ENCODE data around the gene EMILIN1. TPM values are rescaled to one million over a fixed set of nuclear protein-coding genes. Genes with fewer than 3 reads are reported as not detected.

Gene EMILIN1
- total and polyA plus RNA-seq, 2 donors (not counting 3 experiments of a cell fraction or from before 2014, with no cell fraction given) = 11.7 to 16.6 TPM

- FAIRE-seq = no peak
- Histone ChIP-seq H3K79me2 (ENCODE audit: control insufficient read depth, insufficient read depth, low read length) (no peaks in the 10 kb centered on the region), H3K9me1 (replicated peaks; ENCODE audit: control insufficient read depth, extremely low read depth, insufficient read depth, low read length) (no peaks in the 10 kb centered on the region), H4K20me1 (replicated peaks; ENCODE audit: control insufficient read depth, extremely low read depth, insufficient read depth, low read length) (no peaks in the 10 kb centered on the region), H3K9me3 (replicated peaks; ENCODE audit: control insufficient read depth, insufficient read depth, low read length) (no peaks in the 10 kb centered on the region), H2AFZ (ENCODE audit: low read depth, low read length) (no peak overlapping the region), H3K4me2 (ENCODE audit: insufficient read depth, low read length) (no peak overlapping the region), H3K27me3 (ENCODE audit: control insufficient read depth in 2 of 2, insufficient read depth in 2 of 2, low read length in 2 of 2) (no peaks in the 10 kb centered on the region), H3K9ac (replicated peaks; ENCODE audit: extremely low read depth, insufficient read depth, low read length) (no peak overlapping the region), H3K36me3 (ENCODE audit: control insufficient read depth in 2 of 2, extremely low read depth in 1 of 2, insufficient read depth in 2 of 2, low read length in 2 of 2) (no peaks in the 10 kb centered on the region), H3K4me1 (ENCODE audit: control insufficient read depth, extremely low read depth, insufficient read depth, low read length) (no peaks in the 10 kb centered on the region), H3K27ac (ENCODE audit: insufficient read depth, low read depth, low read length) (no peak overlapping the region), H3K4me3 (replicated peaks in 1 of 3; ENCODE audit: insufficient read depth in 1 of 3, low read depth in 1 of 3, low read length in 3 of 3) (no peak overlapping the region)
- BruUV-seq (replicated peaks) = no TSS peak
- CTCF ChIA-PET = interaction anchor here (1.0 to 1.7 kb wide), 3 partner anchors 98 to 248 kb away, joined by 3 to 5 read pairs (median 4); no protein-coding TSS in a partner anchor
- DNase-seq (ENCODE audit: low read depth, low spot score) = no peak
- intact Hi-C loops (cut with micrococcal nuclease) = no loop called here
- POLR2A ChIA-PET = interaction anchor here (0.6 kb wide), 1 partner anchor 155 kb away, joined by 3 read pairs; no protein-coding TSS in a partner anchor
- dilution Hi-C loops (cut with MboI; ENCODE audit: extremely low pct_ligation_motif_present, low sequenced_read_pairs) = no loop called here
- TF ChIP-seq JUN (IDR thresholded peaks at IDR 0.05; ENCODE audit: borderline replicate concordance, insufficient read depth, insufficient read length, low read depth) (no peak), EZH2 (IDR thresholded peaks at IDR 0.05; ENCODE audit: borderline replicate concordance, low read depth, low read length, severe bottlenecking) (no peak), MYC (IDR thresholded peaks at IDR 0.05; ENCODE audit: low read depth, low read length) (no peak), GATA2 (IDR thresholded peaks at IDR 0.05; ENCODE audit: insufficient read depth, insufficient read length, low read depth, low read length) (no peak), POLR2AphosphoS5 (IDR thresholded peaks at IDR 0.05; ENCODE audit: insufficient read depth, low read depth, low read length) (no peak), MAX (IDR thresholded peaks at IDR 0.05; ENCODE audit: insufficient read depth, insufficient read length) (no peak), POLR2A (IDR thresholded peaks at IDR 0.05; ENCODE audit: low read depth, low read length) (no peak), CTCF (IDR thresholded peaks at IDR 0.05; ENCODE audit: extremely low read depth in 1 of 2, insufficient read depth in 1 of 2, low read depth in 1 of 2, low read length in 2 of 2) (no peak), FOS (IDR thresholded peaks at IDR 0.05; ENCODE audit: borderline replicate concordance, insufficient read depth, low read length) (no peak)
Observed at GRCh38 chr2:27093430-27094352, 15.3 kb downstream of the EMILIN1 start.

Measured in endothelial cell of umbilical vein (primary cell).